ENCODE measurements around the gene USF2.

- TF ChIP-seq CTCF (IDR thresholded peaks at IDR 0.05; ENCODE audit: low read depth, low read length) (no peak), EZH2phosphoT487 (IDR thresholded peaks at IDR 0.05; ENCODE audit: low read depth) (no peak)
Measured at GRCh38 chr19:35240327-35240726, 28.4 kb upstream of the USF2 start.
